Loucy (cell line): Measurements from ENCODE around the gene ZCWPW1.

Source experiments
- H2AFZ ChIP-seq: fragments of 200-600 bp; sonication (generic); 2 replicates; pipeline ENCODE4 v1.6.0; 2016; ENCODE audit warnings: antibody characterized with exemption, mild to moderate bottlenecking, low read length, moderate library complexity
- H3F3A ChIP-seq: fragments of 200-600 bp; 2 replicates; pipeline ENCODE4 v1.6.0; 2016; ENCODE audit warnings: antibody characterized with exemption, low read depth, mild to moderate bottlenecking
- H3K27me3 ChIP-seq: fragments of 200-600 bp; sonication (generic); 2 replicates; pipeline ENCODE4 v1.6.1; 2014; ENCODE audit warnings: low read length, mild to moderate bottlenecking; ENCODE audit not compliant: insufficient read depth, poor library complexity, severe bottlenecking
- H3K36me3 ChIP-seq: fragments of 200-600 bp; sonication (generic); 2 replicates; pipeline ENCODE4 v1.6.1; 2016; ENCODE audit warnings: low read length; ENCODE audit not compliant: insufficient read depth
- H3K4me1 ChIP-seq: fragments of 200-600 bp; sonication (generic); 2 replicates; pipeline ENCODE4 v1.5.1; 2014; ENCODE audit warnings: low read length, mild to moderate bottlenecking; ENCODE audit not compliant: insufficient read depth, poor library complexity, severe bottlenecking
- H3K4me2 ChIP-seq: fragments of 200-600 bp; sonication (generic); 2 replicates; pipeline ENCODE4 v1.6.0; 2014; ENCODE audit warnings: antibody characterized with exemption, low read length, low read depth, mild to moderate bottlenecking; ENCODE audit not compliant: poor library complexity, severe bottlenecking
- H3K4me3 ChIP-seq: fragments of 200-600 bp; sonication (generic); 2 replicates; pipeline ENCODE4 v1.5.1; 2014; ENCODE audit warnings: low read length, mild to moderate bottlenecking, mixed read lengths; ENCODE audit not compliant: poor library complexity, severe bottlenecking
- H3K79me2 ChIP-seq: fragments of 200-600 bp; sonication (generic); 2 replicates; pipeline ENCODE4 v1.6.1; 2014; ENCODE audit warnings: low read length; ENCODE audit not compliant: insufficient read depth
- H3K9ac ChIP-seq: fragments of 200-600 bp; sonication (generic); 2 replicates; pipeline ENCODE4 v1.6.0; 2014; ENCODE audit warnings: mild to moderate bottlenecking, low read depth, low read length, moderate library complexity; ENCODE audit not compliant: poor library complexity, severe bottlenecking
- H3K9me2 ChIP-seq: fragments of 200-600 bp; sonication (generic); replicated peaks from 2 replicates; pipeline ENCODE4 v1.6.1; 2016; ENCODE audit warnings: low read depth, low read length, mixed read lengths
- H3K9me3 ChIP-seq: fragments of 200-600 bp; sonication (generic); 2 replicates; pipeline ENCODE4 v1.6.1; 2014; ENCODE audit warnings: mild to moderate bottlenecking, antibody characterized with exemption, low read length, low read depth; ENCODE audit not compliant: insufficient read depth
- H4K20me1 ChIP-seq: fragments of 200-600 bp; sonication (generic); 2 replicates; pipeline ENCODE4 v1.6.0; 2014; ENCODE audit warnings: antibody characterized with exemption, low read length, mild to moderate bottlenecking; ENCODE audit not compliant: insufficient read depth, poor library complexity, severe bottlenecking
- EZH2phosphoT487 ChIP-seq: fragments of 200-600 bp; IDR thresholded peaks from 2 replicates; pipeline ENCODE4 v1.6.1; 2018; ENCODE audit warnings: antibody characterized with exemption, mild to moderate bottlenecking, moderate library complexity, borderline replicate concordance
- TF ChIP-seq, protein P1 (sequence below): fragments of 200-600 bp; sonication (generic); conservative IDR thresholded peaks from 2 replicates; pipeline ENCODE4 v1.5.1; 2014; ENCODE audit warnings: mild to moderate bottlenecking, antibody characterized with exemption, low read length

The ZCWPW1 gene

DNA sequence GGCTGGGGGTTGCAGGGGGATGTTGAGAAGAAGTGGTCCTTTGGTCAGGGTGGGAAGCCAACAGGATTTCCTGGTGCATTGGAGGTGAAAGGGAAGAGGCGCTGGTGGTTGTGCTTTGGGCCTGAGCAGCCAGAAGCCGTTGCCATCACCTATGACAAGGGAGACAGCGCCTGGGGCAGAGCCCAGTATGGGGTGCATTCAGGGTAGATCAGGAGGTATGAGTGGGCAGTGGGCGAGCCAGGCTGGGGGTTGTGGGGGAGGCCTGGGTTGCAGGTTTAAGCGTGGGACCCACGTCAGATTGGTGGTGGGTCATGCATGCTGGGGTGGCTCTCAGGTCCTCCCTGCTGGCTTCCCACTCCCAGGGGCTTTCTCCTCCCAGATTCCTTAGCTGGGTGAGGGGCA lies 76.8 kb downstream of the ZCWPW1 start:
- Histone ChIP-seq H3K36me3 (peaks cover 84% of the 10 kb centered on the region), H3K4me3 (no peak overlapping the region), H3F3A (no peaks in the 10 kb centered on the region), H3K4me1 (no peaks in the 10 kb centered on the region), H3K9me2 (no peaks in the 10 kb centered on the region), H2AFZ (no peak overlapping the region), H3K79me2 (peaks cover 8% of the 10 kb centered on the region; the same call in 1 of the 2 replicates), H4K20me1 (peaks cover 2% of the 10 kb centered on the region), H3K9me3 (no peaks in the 10 kb centered on the region), H3K4me2 (no peak overlapping the region), H3K27me3 (no peaks in the 10 kb centered on the region), H3K9ac (no peak overlapping the region)
- no peak for TF ChIP-seq EZH2phosphoT487
- TF ChIP-seq, protein P1, sequence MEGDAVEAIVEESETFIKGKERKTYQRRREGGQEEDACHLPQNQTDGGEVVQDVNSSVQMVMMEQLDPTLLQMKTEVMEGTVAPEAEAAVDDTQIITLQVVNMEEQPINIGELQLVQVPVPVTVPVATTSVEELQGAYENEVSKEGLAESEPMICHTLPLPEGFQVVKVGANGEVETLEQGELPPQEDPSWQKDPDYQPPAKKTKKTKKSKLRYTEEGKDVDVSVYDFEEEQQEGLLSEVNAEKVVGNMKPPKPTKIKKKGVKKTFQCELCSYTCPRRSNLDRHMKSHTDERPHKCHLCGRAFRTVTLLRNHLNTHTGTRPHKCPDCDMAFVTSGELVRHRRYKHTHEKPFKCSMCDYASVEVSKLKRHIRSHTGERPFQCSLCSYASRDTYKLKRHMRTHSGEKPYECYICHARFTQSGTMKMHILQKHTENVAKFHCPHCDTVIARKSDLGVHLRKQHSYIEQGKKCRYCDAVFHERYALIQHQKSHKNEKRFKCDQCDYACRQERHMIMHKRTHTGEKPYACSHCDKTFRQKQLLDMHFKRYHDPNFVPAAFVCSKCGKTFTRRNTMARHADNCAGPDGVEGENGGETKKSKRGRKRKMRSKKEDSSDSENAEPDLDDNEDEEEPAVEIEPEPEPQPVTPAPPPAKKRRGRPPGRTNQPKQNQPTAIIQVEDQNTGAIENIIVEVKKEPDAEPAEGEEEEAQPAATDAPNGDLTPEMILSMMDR, result no peak
